NCI-H128 (cell line): ENCODE measurements around the gene CHERP.
"Not testable (repeated sequence)": the region's sequence is repeated elsewhere in the genome, so short reads cannot be mapped to it uniquely, and the experiment has no call there.

Source experiments
- DNase-seq: peaks from one replicate; lab custom pipeline; 2025; ENCODE audit not compliant: unreplicated experiment; lab: John Stamatoyannopoulos, UW

The CHERP gene

GRCh38 chr19:16520986-16521624, 21.1 kb downstream of the CHERP start:
- no peak for DNase-seq

GRCh38 chr19:16520074-16520973, 21.9 kb downstream of the CHERP start:
- DNase-seq = no peak

GRCh38 chr19:16519230-16519687, 23.0 kb downstream of the CHERP start:
- DNase-seq = no peak

- DNase-seq = no peak
Measured at GRCh38 chr19:16518483-16519229, 23.6 kb downstream of the CHERP start.

GRCh38 chr19:16518061-16518460, 24.2 kb downstream of the CHERP start:
- no peak for DNase-seq

- no peak for DNase-seq
Measured at GRCh38 chr19:16516923-16517610, 25.2 kb downstream of the CHERP start.

- no peak for DNase-seq
Measured at GRCh38 chr19:16516381-16516780, 25.9 kb downstream of the CHERP start.

- no peak for DNase-seq
Measured at GRCh38 chr19:16514383-16515019, 27.7 kb downstream of the CHERP start.

GRCh38 chr19:16512611-16513010, 29.6 kb downstream of the CHERP start:
- DNase-seq = not testable (repeated sequence)

GRCh38 chr19:16509141-16510061, 32.8 kb downstream of the CHERP start:
- DNase-seq = no peak

GRCh38 chr19:16508546-16508945, 33.7 kb downstream of the CHERP start:
- DNase-seq = no peak

GRCh38 chr19:16506961-16507360, 35.3 kb downstream of the CHERP start:
- DNase-seq = no peak

- DNase-seq = not testable (repeated sequence)
Measured at GRCh38 chr19:16506161-16506560, 36.1 kb downstream of the CHERP start.

GRCh38 chr19:16504271-16504670, 38.0 kb downstream of the CHERP start:
- DNase-seq = no peak

- DNase-seq = no peak
Measured at GRCh38 chr19:16497837-16498236, 44.4 kb downstream of the CHERP start.

GRCh38 chr19:16497042-16497441, 45.2 kb downstream of the CHERP start:
- no peak for DNase-seq

- DNase-seq = no peak
Measured at GRCh38 chr19:16496613-16496983, 45.6 kb downstream of the CHERP start.

GRCh38 chr19:16495982-16496612, 46.1 kb downstream of the CHERP start, which contains the start of the genes C19orf44 and CALR3:
Gene C19orf44, plus strand, starts transcription at chr19:16496394. Its CDS starts 4,399 bp downstream, at chr19:16500793.
Gene CALR3, minus strand, starts transcription at chr19:16496167. Its CDS starts 38 bp downstream, at chr19:16496129.
- peak; percentile 98 for DNase-seq

- not testable (repeated sequence) for DNase-seq
Measured at GRCh38 chr19:16486476-16486875, 55.8 kb downstream of the CHERP start.
